Keratinocyte (primary cell): ENCODE data around the gene PCNT. TPM values are rescaled to one million over a fixed set of nuclear protein-coding genes. Genes with fewer than 3 reads are reported as not detected.

ENCODE experiments used
- DNase-seq: peaks from one replicate; pipeline ENCODE4 v3.0.0-alpha.2; 2011; ENCODE audit warnings: low read depth, missing footprints, low spot score
- FAIRE-seq: peaks from 2 replicates; lab custom pipeline; 2011; peaks lifted over from hg19 to GRCh38; lab: Jason Lieb, UNC
- H2AFZ ChIP-seq: 2 replicates; pipeline ENCODE4 v1.6.0; 2012; ENCODE audit warnings: low read length, control low read depth, inconsistent platforms; ENCODE audit not compliant: control insufficient read depth
- H3K27ac ChIP-seq: 2 replicates; pipeline ENCODE4 v1.5.1; 2011; ENCODE audit warnings: low read length; ENCODE audit not compliant: control insufficient read depth, insufficient read depth
- H3K27me3 ChIP-seq: 3 replicates; pipeline ENCODE4 v1.6.0; 2011; ENCODE audit warnings: low read length; ENCODE audit not compliant: control insufficient read depth, insufficient read depth; ENCODE audit errors: extremely low read depth
- H3K36me3 ChIP-seq, 2 experiments: 2 replicates in 1 of 2; 3 replicates in 1 of 2; pipeline ENCODE4 v1.5.1; 2011; ENCODE audit warnings: low read length in 2 of 2, mild to moderate bottlenecking in 1 of 2; ENCODE audit not compliant: control insufficient read depth in 2 of 2, insufficient read depth in 2 of 2; ENCODE audit errors: extremely low read depth in 1 of 2
- H3K4me1 ChIP-seq: 3 replicates; pipeline ENCODE4 v1.5.1; 2011; ENCODE audit warnings: low read length; ENCODE audit not compliant: control insufficient read depth, insufficient read depth; ENCODE audit errors: extremely low read depth
- H3K4me2 ChIP-seq: 3 replicates; pipeline ENCODE4 v1.6.0; 2011; ENCODE audit warnings: low read depth, low read length; ENCODE audit not compliant: control insufficient read depth, insufficient read depth; ENCODE audit errors: extremely low read depth
- H3K4me3 ChIP-seq, 3 experiments: fragments of 200-600 bp in 1 of 3; sonication (generic) in 1 of 3; 2 replicates in 2 of 3; 3 replicates in 1 of 3; pipeline ENCODE4 v1.5.1; 2011 to 2016; ENCODE audit warnings: low read length in 3 of 3, mild to moderate bottlenecking in 3 of 3, control low read depth in 2 of 3, inconsistent platforms in 1 of 3, low read depth in 1 of 3, mixed read lengths in 1 of 3, mixed run types in 1 of 3, moderate library complexity in 1 of 3; ENCODE audit not compliant: control insufficient read depth in 2 of 3, insufficient read depth in 2 of 3; ENCODE audit errors: extremely low read depth in 1 of 3
- H3K79me2 ChIP-seq: 2 replicates; pipeline ENCODE4 v1.6.0; 2012; ENCODE audit warnings: low read length; ENCODE audit not compliant: control insufficient read depth, insufficient read depth
- H3K9ac ChIP-seq: 3 replicates; pipeline ENCODE4 v1.6.0; 2011; ENCODE audit warnings: low read length; ENCODE audit not compliant: control insufficient read depth, insufficient read depth; ENCODE audit errors: extremely low read depth
- H3K9me1 ChIP-seq: 3 replicates; pipeline ENCODE4 v1.6.0; 2011; ENCODE audit warnings: low read length; ENCODE audit not compliant: control insufficient read depth, insufficient read depth; ENCODE audit errors: extremely low read depth
- H3K9me3 ChIP-seq: 2 replicates; pipeline ENCODE4 v1.5.1; 2012; ENCODE audit warnings: low read depth, low read length; ENCODE audit not compliant: control insufficient read depth
- H4K20me1 ChIP-seq: 3 replicates; pipeline ENCODE4 v1.6.0; 2011; ENCODE audit warnings: low read length; ENCODE audit not compliant: control insufficient read depth, insufficient read depth; ENCODE audit errors: extremely low read depth
- CTCF ChIP-seq, 3 experiments: IDR thresholded peaks in 1 of 3; conservative IDR thresholded peaks in 1 of 3; optimal IDR thresholded peaks in 1 of 3; 2 replicates in 2 of 3; 3 replicates in 1 of 3; pipeline versions ENCODE3 to v1.5.1; 2011; ENCODE audit warnings: low read length in 3 of 3, mild to moderate bottlenecking in 3 of 3, moderate library complexity in 2 of 3, control low read depth in 1 of 3, inconsistent platforms in 1 of 3; ENCODE audit not compliant: insufficient read depth in 2 of 3; ENCODE audit errors: extremely low read depth in 1 of 3
- EZH2 ChIP-seq: IDR thresholded peaks from one replicate; pipeline ENCODE4 v1.6.1; 2012; ENCODE audit warnings: inconsistent platforms, mild to moderate bottlenecking, low read length, moderate library complexity
- dilution Hi-C: fragments of 300-500 bp; cut with MboI; formaldehyde crosslinking; loops from one replicate; pipeline ENCODE4 v1.7.0; 2020; ENCODE audit warnings: low sequenced_read_pairs; ENCODE audit not compliant: extremely low pct_ligation_motif_present
- polyA plus RNA-seq, 5 experiments: library from polyadenylated mRNA; depleted of rRNA in 3 of 5; stranded (reverse) in 3 of 5; stranded (forward) in 1 of 5; unstranded in 1 of 5; fragments of >200 nt; gene quantifications; 1 replicate in 1 of 5; 2 replicates in 3 of 5; 3 replicates in 1 of 5; pipeline versions ENCODE4 v1.2.1 to v1.2.3, GENCODE V29; 2011 to 2012; ENCODE audit warnings: missing spikeins in 2 of 5, low read depth in 1 of 5, low replicate concordance in 1 of 5

PCNT gene
- polyA plus RNA-seq, 1 donor (not counting 4 experiments of a cell fraction or from before 2014, with no cell fraction given), result 9.8 TPM

- TF ChIP-seq EZH2 (no peak), CTCF (optimal IDR thresholded peaks at IDR 0.05 in 1 of 3, IDR thresholded peaks at IDR 0.05 in 1 of 3, conservative IDR thresholded peaks at IDR 0.05 in 1 of 3; ENCODE audit: extremely low read depth in 1 of 3, insufficient read depth in 2 of 3, low read length in 3 of 3) (no peak)
- no peaks in the 10 kb centered on the region for H4K20me1 ChIP-seq
- H3K9me1 ChIP-seq, result no peaks in the 10 kb centered on the region
- H2AFZ ChIP-seq, result no peak overlapping the region
- no peaks in the 10 kb centered on the region for H3K27me3 ChIP-seq
- H3K9ac ChIP-seq, result no peak overlapping the region
- H3K4me1 ChIP-seq, result no peaks in the 10 kb centered on the region
- H3K79me2 ChIP-seq, result peaks cover 15% of the 10 kb centered on the region
- dilution Hi-C loops, result no loop called here
- no peaks in the 10 kb centered on the region for H3K9me3 ChIP-seq
- no peak overlapping the region for H3K27ac ChIP-seq
- DNase-seq (no peak), FAIRE-seq (no peak)
- H3K4me2 ChIP-seq, result no peak overlapping the region
- H3K36me3 ChIP-seq, result peaks cover 37 to 46% of the 10 kb centered on the region in 2 experiments
- H3K4me3 ChIP-seq, result no peak overlapping the region
Observed at GRCh38 chr21:46347791-46348381, 23.9 kb downstream of the PCNT start.

- H3K4me1 ChIP-seq, result no peaks in the 10 kb centered on the region
- peaks cover 10% of the 10 kb centered on the region for H3K79me2 ChIP-seq
- no peak overlapping the region for H2AFZ ChIP-seq
- H3K9ac ChIP-seq, result no peak overlapping the region
- no peaks in the 10 kb centered on the region for H3K27me3 ChIP-seq
- H3K9me3 ChIP-seq, result no peaks in the 10 kb centered on the region
- DNase-seq (no peak), FAIRE-seq (no peak)
- dilution Hi-C loops, result no loop called here
- TF ChIP-seq CTCF (optimal IDR thresholded peaks at IDR 0.05 in 1 of 3, IDR thresholded peaks at IDR 0.05 in 1 of 3, conservative IDR thresholded peaks at IDR 0.05 in 1 of 3; ENCODE audit: extremely low read depth in 1 of 3, insufficient read depth in 2 of 3, low read length in 3 of 3) (no peak), EZH2 (no peak)
- no peaks in the 10 kb centered on the region for H4K20me1 ChIP-seq
- H3K4me3 ChIP-seq, result no peak overlapping the region
- no peaks in the 10 kb centered on the region for H3K9me1 ChIP-seq
- no peak overlapping the region for H3K27ac ChIP-seq
- H3K4me2 ChIP-seq, result no peak overlapping the region
- H3K36me3 ChIP-seq, result peaks cover 47 to 56% of the 10 kb centered on the region in 2 experiments
Observed at GRCh38 chr21:46349134-46349760, 25.3 kb downstream of the PCNT start.
